NCI-H1694 treated with DMSO at 0.1 percent for 48 hours (cell line): Measurements from ENCODE around the gene ST3GAL4.

Experiments
- DNase-seq: peaks from one replicate; lab custom pipeline; 2025; lab: John Stamatoyannopoulos, UW

The ST3GAL4 gene

DNA sequence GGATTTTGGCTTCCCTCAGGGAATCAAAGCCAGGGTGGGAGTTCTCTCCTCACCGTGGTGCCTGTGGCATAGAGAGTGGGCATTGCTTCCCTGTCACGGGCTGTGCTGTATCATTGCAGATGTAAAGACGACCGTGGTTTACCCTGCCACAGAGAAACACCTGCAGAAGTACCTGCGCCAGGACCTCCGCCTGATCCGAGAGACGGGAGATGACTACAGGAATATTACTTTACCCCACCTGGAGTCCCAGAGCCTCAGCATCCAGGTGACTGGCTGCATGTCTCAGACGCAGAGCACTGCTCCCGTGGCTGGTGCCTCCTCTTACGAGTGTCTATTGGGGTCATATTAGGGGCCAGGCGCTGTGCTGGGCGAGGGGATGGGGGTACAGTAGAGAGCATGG lies 24.2 kb upstream of the ST3GAL4 start:
- no peak for DNase-seq

DNA sequence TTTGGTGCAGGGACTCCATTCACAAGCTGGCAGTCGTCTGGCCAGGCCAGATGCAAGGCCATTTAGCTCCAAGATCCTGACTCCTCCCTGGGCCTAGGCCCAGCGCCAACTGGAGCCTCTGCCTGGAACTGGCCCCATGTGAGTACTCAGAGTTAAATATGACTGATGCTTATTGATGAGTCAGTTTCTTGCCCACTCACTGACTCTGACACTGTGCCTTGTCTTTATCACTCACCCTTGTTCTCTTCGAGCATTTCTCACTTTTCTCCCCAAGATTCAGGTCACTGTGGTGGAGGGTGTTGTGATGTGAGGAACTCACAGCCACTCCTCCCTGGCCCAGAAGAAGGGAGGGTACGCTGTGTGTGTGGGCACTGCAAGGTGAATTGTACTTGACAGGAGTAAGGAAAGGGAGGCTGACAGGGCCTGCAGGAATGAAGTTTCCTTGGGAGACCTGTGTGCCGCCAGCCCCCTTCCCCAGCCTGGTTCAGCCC lies 23.2 kb upstream of the ST3GAL4 start:
- no peak for DNase-seq

DNA sequence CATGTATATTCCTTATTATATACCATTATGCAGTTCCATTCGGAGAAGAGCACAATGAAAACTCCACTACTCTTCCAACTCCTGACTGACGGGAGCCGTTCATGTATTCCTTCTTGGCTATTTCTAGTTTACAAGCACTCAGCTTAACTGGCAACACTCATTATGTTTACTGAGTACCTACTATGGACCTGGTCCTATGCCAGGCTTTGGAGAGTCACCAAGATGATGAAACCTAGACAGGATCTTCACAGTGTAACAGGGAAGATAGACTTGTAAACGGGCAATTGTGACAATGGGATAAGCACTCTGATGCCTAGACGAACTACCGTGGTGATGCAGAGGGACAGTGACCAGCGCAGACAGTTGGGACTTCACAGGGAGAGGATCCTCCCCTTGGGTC lies 22.3 kb upstream of the ST3GAL4 start:
- no peak for DNase-seq

DNA sequence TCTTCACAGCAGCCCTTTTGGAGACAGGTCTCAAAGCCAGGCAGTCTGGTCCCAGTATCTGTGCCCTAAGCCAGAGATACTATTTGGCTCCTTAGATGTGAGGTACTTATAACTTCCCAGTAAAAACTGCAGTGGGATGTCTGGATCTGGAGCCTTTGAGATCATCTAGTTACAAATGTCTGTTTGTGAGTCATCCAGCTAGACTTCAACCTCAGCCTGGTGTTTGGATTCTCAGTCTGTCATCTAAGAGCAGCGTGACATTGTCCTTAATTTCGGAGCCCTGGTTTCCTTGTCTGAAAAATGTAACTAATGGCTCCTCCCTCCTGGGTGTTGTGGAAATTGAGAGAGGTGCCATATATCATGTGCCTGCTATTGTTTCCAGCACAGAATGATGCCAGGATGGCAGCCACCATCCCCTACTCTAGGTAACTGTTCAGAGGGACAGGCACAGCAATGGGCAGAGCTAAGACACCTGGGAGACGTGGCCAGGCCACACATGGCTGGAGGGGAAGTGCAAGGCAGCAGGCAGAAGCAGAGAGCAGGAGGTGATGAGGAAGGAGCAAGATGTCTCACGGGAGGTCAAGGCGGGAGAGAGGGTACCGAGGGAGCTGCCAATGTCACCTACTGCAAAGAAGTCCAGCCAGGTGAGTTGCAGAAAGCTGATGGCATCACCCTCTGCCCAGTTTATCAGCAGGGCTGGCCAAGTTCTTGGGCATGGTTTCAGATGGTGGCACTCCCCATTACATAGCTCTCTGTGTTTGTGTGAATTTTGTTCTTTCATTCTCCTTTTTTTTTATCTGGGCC lies 20.6 kb upstream of the ST3GAL4 start:
- no peak for DNase-seq

DNA sequence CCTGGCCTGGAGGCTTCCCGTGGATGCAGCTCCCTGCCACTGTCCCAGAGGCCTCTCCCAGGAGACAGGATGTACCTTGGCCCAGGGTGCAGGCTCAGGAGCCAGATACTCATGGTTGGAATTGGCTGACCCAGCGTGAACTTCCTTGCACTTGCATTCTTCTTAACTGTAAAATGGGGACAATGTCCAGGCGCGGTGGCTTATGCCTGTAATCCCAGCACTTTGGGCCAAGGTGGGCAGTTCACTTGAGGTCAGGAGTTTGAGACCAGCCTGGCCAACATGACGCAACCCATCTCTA lies 20.1 kb upstream of the ST3GAL4 start:
- no peak for DNase-seq

DNA sequence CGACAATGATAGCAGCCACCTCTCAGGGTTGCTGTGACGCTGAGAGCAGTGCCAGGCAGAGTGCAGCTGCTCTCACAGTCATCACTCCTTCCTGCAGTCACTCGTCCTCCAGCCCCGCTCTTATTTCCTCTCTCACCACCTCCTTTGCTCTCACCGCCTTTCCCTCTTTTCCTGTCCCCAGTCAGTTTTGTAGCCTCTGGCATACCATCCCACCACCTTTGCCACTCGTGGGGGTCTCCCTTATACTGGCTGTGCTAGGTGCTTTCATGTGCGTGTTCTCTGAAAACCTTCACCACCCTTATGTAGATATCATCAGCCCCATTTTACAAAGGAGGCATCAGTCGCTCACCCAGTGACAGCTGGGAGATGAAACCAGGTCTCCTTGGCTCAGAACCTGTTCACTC lies 19.3 kb upstream of the ST3GAL4 start:
- no peak for DNase-seq

DNA sequence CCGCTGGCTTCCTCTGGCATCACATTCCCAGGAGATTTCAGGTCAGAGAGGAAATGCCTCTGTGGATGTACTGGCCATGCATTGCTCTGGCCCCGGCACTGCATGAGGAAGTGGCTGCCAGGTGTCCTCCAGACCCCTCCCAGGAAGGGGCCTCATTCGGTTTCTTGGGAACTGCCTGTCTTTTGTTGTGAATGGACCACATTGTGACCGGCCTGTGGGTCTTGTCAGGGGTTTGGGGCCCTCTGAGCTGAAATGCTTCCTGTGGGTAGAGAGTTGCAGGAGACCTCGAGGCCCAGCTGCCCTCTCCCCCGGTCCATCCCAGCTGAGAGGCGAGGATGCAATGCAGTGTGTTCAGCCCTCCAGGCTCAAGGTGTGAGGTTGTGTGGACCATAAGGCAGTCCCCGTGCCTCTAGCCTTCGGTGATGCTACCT lies 18.8 kb upstream of the ST3GAL4 start:
- no peak for DNase-seq

DNA sequence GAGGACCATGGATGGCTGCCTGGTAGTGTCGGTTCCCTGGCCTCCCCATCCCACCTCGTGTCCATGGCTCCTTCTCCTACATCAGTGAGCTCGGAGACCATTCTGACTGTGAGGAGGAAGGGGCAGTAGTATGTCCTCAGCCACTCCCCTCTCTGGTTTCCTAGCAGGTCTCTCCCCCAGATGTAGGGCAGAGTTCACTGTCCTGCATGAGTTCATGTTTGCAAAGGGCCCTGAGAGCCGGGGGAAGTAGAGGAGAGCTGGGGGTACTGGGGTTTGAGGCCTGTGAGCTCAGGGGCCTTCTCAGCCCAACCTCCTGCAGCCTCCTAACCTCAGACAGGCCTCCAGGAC lies 18.4 kb upstream of the ST3GAL4 start:
- no peak for DNase-seq

DNA sequence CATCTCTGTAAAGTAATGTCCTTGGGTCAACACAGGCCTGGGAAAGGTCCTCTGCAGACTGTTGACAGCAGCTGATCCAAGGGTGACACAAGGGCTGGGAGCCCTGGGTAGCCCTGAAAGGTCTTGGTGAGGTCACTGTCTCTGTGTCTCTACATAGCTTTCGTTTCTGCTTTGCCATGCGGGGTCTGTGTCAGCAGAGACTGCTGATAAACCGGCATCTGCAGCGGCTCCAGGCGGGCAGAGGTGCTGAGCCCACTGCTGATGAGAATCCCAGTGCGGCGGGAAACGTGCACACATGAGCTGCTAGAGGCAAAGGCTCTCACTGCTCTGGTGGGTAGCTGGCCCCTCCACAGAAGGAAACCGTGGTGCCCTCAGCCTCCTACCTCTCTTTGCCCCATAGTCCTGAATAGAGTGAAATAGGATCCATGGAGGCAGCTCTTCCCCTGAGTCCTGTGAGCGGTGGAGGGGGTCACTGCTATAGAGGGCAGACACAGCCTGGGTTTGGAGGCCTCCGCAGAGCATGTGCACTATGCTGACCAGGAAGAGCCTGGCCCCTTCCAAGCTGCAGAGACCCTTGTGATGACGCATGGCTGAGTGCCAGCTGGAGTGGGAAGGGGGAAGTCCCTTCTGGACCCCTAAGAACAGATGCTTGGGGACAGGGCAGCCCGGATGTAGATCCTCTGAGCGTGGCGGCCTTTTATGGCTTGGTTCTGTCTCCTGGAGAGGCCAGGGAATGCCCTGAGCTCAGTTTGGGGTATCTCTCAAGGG lies 17.8 kb upstream of the ST3GAL4 start:
- DNase-seq = no peak

DNA sequence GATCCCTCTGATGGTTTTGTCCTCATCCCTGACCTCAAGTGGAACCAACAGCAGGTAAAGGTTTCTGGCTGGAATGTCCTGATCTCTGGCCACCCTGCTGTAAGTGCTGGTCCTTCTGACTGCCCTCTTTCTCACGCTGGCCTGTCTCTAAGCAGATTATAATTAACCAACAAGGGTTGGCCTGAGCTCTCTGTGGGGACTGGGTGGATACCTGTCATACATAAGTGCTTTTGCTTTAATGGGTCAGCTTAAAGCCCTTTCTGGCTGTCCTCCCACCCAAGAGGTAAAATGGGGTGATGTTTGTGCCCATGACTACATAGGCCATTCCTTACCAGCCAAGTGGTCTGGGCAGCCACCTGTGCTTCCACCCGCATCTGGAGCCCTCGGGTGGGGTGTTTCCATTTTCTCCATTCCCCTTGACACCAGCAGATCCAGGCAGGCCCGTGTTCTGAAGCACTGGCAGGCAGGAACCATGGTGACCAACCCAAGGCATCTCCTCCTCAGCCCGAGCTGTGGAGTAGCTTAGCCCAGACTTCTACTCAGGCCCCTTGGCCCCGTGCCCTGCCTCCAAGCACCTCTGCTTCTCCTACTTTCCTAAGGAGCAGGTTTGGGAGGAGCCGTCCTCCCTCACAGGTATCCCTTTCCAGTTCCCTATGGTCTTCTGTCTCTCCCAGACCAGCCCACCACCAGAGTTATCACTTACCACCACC lies 17.0 kb upstream of the ST3GAL4 start:
- no peak for DNase-seq

DNA sequence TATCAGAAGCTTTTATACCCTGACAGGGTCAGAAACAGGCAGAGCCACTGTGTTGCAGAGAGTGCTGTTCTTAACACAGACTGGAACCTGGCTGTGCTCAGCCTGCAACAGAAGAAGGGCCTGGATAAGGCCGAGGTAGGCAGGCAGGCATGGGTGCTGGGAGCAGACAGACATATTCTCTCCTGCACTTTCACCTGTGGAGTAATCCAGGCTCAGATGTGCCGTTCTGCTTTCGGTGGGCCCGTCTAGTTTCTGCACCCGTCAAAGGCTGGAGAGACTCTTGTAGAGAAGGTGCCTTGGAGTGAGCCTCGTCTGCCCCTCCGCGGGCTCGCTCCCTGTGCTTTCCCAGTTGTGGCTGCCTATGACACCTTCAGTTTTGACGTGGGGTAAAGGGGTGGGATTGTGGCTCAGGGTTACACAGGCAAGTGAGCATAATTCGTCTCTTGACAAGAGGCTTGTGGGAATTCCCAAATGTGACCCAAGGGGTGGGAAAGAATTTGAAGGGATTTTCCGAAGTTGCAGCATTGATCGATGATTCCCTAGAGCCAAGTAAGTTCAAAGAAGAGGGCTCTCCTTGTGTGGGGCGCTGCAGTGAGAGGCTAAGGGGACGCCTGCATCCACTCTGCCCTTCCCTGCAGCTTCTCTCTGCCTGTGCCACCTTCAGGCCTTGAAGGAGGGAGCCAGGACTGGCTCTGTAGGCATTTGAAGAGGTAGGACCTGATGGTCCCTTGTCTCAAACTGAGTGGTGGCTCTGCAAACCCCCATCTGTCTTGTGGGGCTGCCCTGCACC lies 16.2 kb upstream of the ST3GAL4 start:
- no peak for DNase-seq

DNA sequence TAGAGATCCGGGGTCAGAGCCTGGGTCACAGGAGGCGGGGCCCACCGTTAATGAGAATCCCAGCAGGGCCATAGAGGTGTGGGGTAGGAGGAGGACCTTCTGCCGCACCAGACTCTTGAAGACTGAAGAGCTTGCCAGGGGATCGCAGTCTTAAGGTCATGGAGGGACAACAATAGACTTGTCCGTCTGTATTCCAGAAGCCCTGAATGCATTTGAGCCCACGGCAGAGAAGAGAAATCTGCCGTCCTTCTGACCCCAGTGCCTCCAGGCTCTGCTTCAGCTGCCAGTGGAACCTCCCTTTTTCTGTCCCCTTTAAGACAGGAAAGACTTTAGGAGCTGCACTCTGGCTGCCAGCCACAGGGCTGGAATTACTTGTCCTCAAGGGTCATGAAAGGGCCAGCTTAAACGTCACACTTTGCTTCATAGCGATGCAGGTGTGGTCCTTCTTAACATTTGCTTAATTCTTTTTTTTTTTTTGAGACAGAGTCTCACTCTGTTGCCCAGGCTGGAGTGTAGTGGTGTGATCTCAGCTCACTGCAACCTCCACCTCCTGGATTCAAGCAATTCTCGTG lies 15.5 kb upstream of the ST3GAL4 start:
- no peak for DNase-seq

DNA sequence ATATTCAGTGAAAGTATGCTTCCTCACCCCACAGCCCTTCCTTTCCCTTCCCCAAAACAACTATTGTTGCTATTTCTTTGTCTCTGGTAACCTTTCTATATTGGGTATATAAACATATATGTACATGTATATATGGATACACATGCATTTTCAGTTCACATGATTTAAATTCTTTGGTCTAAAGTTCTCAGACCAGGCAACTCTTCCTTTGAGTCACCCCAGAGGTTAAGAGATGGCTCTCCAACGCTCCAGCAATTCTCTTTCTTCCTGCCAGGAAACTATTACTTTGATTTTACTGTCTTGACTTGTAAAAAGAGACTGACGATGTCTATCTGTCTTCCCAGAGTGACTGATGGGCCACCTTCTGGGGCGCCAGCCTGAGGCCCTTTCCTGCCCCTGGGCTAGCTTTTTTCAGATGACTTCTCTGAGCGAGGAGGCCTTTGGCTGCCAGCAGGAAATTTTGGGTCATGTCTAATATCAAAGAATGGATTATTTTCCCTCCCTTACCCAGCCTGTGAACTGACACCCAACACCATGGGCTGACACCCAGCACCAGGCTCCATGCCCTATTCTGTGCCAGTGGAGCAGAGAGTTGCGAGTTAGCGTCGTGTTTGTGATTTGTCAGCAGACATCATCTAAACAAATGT lies 14.4 kb upstream of the ST3GAL4 start:
- no peak for DNase-seq

DNA sequence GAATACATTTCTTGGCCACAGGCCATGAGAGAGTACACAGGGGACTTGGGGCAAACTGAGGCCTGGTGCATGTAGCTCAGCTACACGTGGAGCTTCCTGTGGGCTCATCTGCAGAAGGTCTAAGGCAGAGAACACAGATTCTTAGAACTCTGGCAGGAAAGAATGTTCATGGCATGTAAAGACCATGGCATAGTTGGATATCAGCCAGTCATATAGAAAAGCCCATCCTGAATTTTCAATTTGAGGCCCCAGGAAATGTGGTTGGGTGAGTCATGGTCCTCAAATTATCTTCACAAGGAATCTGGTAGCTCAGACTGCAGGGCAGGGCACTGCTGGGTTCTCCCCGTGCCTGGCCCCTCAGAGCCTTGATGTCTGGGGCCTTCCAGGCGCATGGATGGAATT lies 13.7 kb upstream of the ST3GAL4 start:
- DNase-seq = no peak

DNA sequence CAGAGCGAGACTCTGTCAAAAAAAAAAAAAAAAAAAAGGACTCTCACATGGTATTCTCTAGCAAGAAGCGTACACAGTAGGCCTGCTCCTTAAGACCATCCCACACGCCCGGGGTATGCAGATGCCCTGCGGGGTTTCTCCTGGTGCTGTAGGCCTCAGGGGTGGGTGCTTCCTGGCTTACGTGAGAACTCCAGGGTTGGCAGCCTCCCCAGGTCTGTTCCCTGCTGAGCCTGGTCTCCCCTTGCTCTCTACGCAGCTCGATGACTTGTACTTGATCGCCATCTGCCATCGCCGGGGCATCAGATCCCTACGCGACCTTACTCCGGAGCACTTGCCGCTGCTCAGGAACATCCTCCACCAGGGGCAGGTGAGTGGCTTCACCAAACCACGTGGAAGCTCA lies 12.4 kb upstream of the ST3GAL4 start:
- no peak for DNase-seq

DNA sequence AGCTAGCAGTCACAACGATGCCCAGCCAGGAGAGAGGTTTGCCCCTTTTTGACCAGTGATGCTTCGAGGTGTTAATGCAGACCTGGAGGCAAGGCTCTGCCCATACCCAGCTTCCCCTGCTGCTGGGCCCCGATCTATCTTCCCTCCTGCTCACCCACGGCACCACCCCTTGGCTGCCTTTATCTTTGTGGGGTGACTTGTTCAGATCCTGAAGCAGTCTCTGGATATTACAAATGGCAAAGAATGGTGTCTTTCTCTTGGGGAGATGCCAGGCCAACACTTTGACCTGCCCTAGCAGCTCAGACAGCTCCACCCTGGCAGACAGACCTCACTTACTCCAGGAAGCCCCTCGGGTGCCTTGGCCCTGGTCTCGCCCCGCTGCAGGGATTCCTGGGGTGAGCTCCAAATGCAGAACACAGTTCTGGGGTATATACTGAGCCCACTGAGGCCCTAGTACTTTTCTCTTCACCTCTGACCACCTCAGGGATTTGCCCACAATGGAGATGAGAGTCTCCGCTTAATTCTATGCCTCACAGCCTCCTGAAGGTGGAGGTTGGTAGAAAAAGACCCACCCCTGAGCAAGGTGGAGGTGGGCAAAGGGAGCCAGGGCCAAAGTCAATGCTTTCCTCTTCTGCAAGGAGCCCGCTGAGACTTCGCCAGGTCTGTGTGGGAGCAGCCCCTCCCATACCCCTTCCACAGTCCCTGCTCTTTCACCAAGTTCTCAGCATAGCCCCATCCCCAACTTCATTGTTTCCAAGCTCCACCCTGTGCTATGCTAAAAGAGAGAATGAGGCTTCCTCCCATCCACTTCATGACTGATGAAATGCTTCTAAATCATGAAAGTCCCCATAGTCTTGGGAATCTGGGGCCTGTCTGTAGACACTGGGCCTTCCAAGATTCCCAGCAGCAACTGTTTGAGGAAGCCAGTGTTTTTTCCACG lies 11.1 kb upstream of the ST3GAL4 start:
- no peak for DNase-seq

DNA sequence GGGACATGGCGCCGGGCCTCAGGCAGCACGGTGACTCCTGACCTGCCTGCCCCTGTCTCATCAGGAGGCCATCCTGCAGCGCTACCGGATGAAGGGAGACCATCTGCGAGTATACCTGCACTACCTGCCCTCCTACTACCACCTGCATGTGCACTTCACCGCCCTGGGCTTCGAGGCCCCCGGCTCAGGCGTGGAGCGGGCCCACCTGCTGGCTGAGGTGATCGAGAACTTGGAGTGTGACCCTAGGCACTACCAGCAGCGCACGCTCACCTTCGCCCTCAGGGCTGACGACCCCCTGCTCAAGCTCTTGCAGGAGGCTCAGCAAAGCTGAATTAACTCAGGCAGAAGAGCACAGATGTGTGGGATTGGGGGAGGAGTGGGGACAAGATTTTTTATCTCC lies 10.2 kb upstream of the ST3GAL4 start:
- DNase-seq = no peak

DNA sequence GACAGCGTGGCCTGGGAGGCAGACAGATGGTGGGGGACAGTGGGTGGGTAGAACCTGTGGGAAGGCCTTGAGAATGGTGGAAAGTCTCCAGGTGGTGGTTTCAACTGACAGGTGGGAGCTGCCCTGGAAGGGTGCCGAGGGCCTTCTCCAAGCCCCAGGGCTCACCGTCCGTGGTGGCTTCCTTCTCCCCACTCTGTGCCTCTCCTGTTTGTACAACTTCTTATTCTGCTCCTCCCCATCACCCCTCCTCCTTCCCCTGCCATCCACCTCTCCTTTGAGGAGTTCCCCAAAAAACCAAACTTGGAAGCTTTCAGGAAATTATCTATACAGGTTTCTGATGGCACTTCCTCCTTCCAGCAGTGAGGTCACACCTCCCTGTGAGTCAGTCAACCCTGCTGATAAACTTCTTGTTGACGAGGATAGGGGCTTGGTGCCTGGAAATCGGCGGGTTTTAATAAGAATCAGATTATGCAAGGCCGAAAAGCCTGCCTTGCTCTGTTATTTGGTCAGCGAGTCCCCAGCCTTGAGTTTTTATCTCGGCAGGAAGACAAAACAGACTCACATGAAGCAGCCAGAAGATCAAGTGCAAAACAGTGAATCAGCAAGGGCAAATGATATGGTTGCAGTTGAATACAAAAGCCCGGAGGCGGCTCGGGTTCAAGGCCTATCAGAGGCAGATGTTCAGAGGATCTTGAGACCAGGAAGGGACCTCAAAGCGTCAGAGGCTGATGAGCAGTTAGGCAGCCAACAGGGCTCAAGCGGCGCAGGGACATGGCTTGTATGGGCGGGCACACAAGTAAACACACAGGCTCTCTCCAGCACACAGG lies 9.5 kb upstream of the ST3GAL4 start:
- no peak for DNase-seq

DNA sequence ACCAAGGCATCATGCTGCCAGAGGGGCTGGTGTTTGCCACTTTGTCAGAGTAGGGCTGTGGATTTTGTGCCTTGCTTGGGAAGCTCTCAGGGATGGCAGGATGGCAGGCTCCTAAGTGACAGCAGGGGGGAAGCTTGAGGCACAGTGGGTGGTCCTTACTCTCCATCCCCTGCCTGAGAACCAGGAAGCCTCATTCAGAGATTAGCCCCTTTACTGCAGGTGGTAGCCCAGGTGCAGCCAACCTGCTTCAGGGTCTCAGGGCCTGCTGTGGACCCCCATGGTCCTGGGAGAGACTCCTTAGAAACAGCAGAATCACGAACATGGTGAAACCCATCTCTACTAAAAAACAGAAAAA lies 8.9 kb upstream of the ST3GAL4 start:
- no peak for DNase-seq
